ENCODE data around the gene B4GALT5.

Gene B4GALT5

GRCh38 chr20:49602345-49603208 is 111.1 kb downstream of the B4GALT5 start:
- no peak for DNase-seq

GRCh38 chr20:49601153-49601924 is 112.3 kb downstream of the B4GALT5 start:
- DNase-seq: no peak

DNA sequence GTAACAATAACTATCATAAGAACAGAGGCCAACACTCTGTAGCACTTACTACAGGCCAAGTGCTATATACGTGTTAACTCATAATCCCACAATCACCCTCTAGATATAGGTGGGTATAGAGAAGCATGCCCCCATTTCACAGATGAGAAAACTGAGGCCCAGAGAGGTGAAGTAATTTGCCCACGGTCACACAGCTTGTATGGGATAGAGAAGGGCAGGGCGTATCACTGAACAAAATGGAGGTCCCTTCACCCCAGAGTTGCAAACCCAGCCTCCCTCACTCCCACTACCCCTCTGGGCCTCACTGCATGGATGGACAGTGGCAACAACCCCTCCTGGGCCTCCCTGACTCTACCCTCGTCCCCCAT is 113.9 kb downstream of the B4GALT5 start:
- DNase-seq: no peak

GRCh38 chr20:49597825-49598395 is 115.8 kb downstream of the B4GALT5 start:
- DNase-seq: no peak

DNA sequence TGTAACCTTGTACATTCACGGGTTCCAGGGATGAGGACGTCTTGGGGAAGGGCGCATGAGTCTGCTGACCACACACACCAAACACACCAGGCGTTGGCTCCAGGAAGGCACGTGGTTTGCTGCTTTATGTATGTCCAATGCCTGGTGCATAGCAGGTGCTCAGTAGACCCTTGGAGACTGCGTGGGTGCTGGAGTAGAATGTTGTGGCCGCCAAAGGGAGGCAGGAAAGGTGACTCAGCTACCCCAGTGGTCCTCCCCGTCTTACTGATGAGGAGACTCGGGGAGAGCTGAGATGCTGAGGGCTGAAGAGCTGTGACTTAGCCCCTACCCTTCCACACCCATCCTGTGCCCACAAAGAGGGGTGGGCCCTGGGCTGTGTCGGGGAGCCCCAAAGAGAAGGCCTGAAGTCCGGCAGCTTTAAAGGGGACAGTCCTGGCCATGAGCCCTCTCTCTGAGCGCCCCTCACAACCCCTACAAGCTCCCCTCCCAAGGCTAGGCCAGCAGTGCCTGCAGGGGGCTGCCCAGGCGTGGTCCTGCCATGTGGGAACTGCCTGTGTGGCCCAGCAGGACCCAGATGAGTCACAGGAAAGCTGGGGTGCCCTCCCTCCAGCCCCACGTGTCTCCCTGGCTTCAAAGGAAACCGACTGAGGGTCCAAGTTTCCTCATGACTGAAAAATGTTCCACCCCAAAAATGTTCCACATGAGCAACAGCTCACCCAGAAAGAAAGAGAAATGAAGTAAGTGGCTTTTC is 117.7 kb downstream of the B4GALT5 start:
- DNase-seq: no peak

- DNase-seq: no peak
Measured at GRCh38 chr20:49595346-49595745, 118.3 kb downstream of the B4GALT5 start.

DNA sequence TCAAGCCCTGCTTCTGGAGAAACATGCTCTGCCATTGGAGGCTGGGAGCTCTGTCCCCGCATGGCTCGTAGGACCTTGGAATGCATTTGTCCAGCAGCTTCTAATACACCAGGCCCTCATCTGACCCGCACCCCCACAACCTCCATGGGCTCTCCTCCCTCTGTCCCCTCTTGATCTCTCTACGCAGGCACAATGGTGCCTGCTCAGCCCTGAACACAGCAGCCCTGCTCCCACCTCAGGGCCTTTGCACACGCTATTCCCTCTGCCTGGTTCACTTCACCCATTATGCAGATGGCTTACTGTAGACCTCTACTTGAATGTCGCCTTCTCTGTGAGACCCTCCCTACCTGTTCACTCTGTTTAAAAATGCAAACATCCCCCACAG is 118.8 kb downstream of the B4GALT5 start:
- DNase-seq: no peak

- DNase-seq: no peak
Measured at GRCh38 chr20:49594143-49594930, 119.3 kb downstream of the B4GALT5 start.

DNA sequence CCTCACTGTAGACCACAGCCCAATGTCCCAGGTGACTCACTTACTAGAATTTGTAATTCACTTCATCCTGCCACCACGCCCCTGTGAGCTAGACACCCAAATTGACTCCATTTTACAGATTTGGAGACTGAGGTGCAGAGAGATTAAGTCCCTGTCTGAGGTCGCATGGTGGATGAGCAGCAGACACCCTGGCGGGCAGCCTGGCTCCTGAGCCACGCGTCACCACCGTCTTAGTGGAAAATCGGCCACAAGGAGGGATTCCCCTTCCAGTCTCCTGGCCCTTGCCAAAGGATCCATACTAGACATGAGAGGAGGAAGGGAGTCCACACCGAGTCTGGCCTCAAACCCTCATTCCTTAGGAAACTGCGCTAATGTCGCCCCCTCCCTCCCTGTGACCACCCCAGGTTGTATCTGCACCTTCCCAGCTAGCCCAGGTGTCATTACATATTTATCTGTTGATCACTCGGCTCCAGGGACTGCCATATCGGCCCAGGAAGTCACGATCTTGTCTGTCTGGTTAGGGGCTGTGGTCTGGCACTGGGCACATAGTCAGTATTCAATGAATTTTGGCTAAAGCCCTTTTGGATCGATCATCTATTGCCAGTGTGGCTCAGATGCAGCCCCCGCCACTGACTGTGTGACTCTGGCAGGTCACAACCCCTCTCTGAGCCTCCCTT is 120.1 kb downstream of the B4GALT5 start:
- no peak for DNase-seq

- no peak for DNase-seq
Measured at GRCh38 chr20:49592120-49592519, 121.6 kb downstream of the B4GALT5 start.

DNA sequence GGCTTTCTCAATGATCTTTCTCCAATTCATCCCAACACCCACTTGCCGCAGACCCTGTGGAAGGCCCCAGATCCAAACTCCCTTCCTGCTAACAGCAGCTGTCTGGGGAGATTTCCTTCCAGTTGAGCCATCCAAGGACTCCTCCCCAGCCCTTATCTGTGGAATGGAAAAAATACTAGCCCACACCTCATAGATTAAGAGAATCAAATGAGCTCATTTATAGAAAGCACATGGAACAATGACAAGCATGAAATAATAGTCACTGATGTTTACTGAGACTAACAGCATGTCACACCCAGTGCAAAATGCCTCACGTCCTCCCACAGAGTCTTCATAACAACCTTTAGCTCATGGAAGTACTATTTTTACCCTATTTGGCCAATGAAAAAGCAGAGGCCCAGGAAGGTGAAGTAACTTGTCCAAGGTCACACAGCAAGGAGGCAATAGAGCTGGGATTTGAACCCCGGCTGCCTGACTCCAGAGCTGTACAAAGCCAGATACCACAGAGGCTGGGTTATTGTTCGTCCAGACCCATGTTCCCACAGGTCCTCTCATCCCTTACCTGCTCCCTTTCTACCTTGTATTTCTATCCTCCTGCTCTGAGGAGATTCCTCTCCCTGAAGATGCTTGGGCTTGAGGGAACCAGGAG is 122.3 kb downstream of the B4GALT5 start:
- no peak for DNase-seq

DNA sequence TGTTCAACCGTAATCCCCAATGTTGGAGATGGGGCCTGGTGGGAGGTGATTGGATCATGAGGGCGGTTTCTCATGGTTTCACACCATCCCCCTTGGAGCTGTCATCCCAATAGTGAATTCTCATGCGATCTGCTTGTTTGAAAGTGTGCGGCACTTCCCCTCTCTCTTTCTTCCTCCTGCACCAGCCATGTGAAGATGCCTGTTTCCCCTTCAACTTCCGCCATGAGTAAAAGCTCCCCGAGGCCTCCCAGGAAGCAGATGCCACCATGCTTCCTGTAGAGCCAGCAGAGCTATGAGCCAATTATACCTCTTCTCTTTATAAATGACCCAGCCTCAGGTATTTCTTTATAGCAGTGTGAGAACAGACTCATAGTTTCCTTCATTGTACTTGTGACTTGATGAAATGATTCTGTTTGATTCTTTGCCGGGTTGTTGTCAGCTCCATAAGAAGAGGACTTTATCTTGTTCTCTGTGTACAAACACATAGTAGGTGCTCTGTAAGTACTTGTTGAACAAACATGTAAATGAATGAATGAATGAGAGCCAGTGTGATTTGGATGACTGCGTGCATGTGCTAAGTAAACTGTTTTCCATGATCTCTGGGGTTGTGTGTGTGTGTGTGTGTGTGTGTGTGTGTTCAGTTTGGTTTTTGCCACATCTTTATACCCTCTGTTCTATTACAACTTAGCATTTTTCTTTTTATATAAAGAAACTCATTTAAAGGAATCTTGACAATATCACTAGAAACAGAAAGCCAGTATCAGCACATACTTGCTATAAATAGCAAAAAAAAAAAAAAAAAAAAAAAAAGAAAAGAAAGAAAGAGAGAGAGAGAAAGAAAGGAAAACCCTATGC is 123.3 kb downstream of the B4GALT5 start:
- no peak for DNase-seq

- DNase-seq: no peak
Measured at GRCh38 chr20:49589747-49590146, 123.9 kb downstream of the B4GALT5 start.

- DNase-seq: no peak
Measured at GRCh38 chr20:49587111-49587570, 126.5 kb downstream of the B4GALT5 start.

- no peak for DNase-seq
Measured at GRCh38 chr20:49585585-49586245, 128.0 kb downstream of the B4GALT5 start.

GRCh38 chr20:49584418-49585382 is 129.0 kb downstream of the B4GALT5 start:
- DNase-seq: no peak

GRCh38 chr20:49583669-49584417 is 129.8 kb downstream of the B4GALT5 start:
- no peak for DNase-seq

DNA sequence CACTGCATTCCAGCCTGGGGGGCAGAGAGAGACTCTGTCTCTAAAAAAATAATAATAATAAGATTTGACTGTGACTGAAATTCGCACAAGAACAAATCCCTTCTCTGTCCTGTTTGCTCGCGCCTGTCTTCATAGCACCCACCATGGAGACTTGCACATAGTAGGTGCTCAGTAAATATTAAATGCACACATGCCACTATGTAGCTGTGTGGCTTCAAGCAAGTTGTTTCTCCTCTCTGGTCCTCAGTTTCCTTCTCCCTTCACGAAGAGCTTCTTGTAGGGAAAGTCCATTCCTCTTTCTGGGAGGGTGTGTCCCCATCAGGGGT is 130.4 kb downstream of the B4GALT5 start:
- DNase-seq: no peak

All from NCI-H1105 treated with DMSO at 0.1 percent for 48 hours (cell line).